K562 treated with DMSO at 1 percent for 4 hours (cell line): ENCODE measurements around the gene DDX20. TPM values are rescaled to one million over a fixed set of nuclear protein-coding genes. Genes with fewer than 3 reads are reported as not detected.

Source experiments
- total RNA-seq: library from RNA; unstranded; fragments of 300-600 nt; gene quantifications from 2 replicates; pipeline ENCODE4 v1.2.3, GENCODE V29; 2022; ENCODE audit not compliant: insufficient read depth

DDX20 gene
- 9.0 and 12.0 TPM in 2 replicates for total RNA-seq

GRCh38 chr1:111755331-111756123, at the start of gene DDX20:
Gene DDX20, plus strand, starts transcription at chr1:111755901. Its CDS starts 24 bp downstream, at chr1:111755925.

GRCh38 chr1:111739194-111739924, 16.3 kb upstream of the DDX20 start, which contains the start of gene INKA2:
Gene INKA2, minus strand, starts transcription at chr1:111739395. Its CDS starts 153 bp downstream, at chr1:111739242.

Other genes with a start within 250 kb of the DDX20 start
- gene RAP1A, start 136.1 kb upstream of the DDX20 start, total RNA-seq, result 35.7 and 43.6 TPM in 2 replicates
- gene INKA2, start 16.5 kb upstream of the DDX20 start, total RNA-seq, result not detected in 2 replicates
- 0.07 TPM in 1 of 2 replicates, not detected in the other for gene KCND3, start 233.8 kb downstream of the DDX20 start, total RNA-seq